ENCODE data around the gene MIS18BP1.
"Not testable (repeated sequence)": the region's sequence is repeated elsewhere in the genome, so short reads cannot be mapped to it uniquely, and the experiment has no call there.

Gene MIS18BP1

DNA sequence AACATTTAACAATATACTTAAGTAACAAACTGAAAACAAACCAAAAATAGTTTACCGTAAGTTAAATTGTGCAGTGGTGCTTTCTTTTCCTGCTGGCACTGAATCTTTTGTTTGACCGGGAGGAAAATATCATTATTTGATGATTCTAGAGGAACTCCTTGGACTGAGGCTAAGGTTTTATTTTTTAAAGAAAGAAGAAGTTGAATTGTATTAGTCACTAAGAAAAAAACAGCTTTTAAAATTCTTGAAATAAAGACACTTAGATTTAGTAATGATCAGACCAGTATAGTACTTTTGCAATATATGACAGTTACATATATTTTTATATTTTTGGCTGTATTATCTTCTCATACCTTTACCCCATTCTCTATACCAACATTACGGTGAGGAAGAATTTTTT lies 10.3 kb downstream of the MIS18BP1 start:
- no peak for DNase-seq

DNA sequence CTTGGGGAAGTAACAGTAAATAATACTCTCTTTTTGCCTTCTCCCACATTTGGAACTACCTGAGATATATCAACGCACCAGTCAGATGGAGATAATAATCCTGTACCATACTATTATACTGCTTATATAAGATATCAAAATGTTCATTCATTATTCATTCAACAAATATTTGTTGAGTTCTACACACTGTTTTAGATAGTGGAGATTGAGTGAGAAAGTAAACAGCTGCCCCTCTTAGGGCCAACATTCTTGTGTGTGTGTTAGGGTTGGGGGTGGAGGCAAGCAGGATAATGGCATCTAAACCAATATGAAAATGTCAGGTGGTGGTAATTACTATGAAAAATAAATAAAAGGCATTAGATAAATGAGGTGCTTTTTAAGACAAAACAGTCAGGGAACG lies 14.0 kb downstream of the MIS18BP1 start:
- no peak for DNase-seq

DNA sequence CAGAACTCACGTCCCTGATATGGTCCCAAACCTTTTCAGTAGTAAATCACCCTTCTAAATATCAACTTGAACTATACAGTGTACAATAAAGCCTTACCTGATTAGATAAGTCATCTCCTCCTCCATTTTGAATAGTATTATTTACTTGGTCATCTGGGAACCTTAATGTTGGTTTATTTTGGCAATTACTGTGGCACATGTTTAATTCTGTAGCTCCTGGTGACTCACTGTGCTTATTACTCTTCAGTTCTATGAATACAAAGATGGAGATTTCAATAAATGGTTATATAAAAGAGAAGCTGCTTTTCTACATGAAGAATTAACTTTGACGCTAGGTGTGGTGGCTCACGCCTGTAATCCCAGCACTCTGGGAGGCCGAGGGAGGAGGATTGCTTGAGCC lies 25.4 kb downstream of the MIS18BP1 start:
- DNase-seq = no peak

DNA sequence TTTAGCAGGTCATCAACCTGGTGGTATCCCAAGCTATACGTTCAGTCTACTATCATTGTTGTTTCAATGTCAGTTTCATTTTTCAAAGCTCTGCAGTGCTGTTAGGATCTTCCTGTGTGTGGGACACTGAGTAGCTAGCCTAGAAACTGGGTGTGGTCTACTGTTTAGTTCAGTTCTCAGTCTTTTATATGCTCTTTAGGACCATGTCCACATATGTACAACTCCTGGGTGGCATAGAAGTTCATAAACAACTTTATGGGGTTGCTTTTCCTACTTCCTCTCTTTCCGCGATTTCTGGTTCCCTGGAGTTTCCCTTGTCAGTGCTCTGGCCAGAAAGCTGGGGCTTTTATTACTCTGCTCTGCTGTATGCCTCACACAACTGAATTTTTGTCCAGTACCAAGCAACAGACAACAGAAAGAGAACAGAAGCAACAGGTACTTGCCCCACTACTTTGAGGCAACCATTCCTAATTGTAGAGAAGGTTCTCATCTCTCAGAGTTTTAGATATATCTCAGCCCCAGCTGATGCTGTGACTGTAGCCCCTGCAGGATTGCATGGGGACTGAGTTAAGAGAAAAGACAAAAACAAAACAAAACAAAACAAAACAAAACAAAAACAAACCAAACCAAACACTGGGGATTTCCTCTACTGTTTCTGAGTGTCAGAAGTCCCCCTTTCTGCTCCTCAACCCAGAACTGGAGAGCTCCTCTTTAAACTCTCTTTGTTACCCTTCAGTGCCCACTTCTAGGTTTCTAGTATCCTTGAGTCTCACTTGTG lies 30.3 kb downstream of the MIS18BP1 start:
- DNase-seq = no peak

DNA sequence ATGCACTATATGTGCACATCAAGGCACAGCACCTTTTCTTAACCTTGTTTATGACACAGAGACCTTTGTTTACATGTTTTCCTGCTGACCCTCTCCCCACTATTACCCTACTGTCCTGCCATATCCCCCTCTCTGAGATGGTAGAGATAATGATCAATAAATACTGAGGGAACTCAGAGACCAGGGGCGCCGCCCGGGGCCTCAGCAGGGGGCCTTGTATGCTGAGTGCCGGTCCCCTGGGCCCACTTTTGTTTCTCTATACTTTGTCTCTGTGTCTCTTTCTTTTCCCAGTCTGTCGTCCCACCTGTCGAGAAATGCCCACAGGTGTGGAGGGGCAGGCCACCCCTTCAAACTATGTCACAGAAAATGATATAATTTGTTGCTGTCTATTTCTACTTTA lies 38.7 kb downstream of the MIS18BP1 start:
- not testable (repeated sequence) for DNase-seq

DNA sequence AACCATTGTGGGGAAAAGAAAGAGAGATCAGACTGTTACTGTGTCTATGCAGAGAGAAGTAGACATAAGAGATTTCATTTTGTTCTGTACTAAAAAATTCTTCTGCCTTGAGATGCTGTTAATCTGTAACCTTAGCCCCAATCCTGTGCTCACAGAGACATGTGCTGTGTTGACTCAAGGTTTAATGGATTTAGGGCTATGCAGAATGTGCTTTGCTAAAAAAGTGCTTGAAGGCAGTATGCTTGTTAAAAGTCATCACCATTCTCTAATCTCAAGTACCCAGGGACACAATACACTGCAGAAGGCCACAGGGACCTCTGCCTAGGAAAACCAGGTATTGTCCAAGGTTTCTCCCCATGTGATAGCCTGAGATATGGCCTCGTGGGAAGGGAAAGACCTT lies 39.3 kb downstream of the MIS18BP1 start:
- not testable (repeated sequence) for DNase-seq

DNA sequence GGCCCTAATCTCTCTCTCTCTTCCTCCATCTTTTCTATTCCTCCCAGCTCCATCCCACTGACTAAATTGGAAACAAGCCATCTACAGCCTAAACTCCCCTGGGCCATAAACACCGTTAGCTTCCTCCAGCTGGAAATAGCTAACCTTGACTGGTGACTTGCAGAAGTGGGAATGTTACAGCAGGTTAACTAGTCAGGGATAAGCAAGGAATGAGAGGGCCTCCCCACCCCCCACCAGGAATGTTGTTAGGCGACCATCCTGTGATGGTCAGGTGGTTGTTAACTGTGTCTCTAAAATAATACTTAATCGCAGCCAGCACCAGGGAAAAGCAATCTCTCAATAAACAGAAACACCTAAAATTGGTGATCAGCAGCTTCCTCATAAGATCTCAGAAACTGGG lies 40.8 kb downstream of the MIS18BP1 start:
- DNase-seq = no peak

DNA sequence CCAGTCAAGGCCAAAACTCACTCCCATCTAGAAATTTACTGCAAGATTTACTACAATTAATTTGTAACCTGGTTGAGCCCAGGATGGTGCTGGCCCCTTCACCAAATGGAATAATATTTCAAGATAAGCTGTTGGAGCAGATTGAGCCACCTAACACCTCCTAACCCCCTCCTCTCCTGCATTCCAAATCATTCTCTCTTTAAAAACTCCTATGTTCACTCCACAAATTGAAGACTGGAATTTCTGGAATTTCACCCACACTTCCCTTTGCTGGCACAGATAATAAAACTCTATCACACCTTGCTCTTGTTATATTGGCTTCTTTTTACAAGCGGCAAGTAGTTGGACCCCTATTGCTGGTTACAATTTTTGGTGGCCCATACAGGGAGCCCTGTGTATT lies 41.7 kb downstream of the MIS18BP1 start:
- DNase-seq = no peak

DNA sequence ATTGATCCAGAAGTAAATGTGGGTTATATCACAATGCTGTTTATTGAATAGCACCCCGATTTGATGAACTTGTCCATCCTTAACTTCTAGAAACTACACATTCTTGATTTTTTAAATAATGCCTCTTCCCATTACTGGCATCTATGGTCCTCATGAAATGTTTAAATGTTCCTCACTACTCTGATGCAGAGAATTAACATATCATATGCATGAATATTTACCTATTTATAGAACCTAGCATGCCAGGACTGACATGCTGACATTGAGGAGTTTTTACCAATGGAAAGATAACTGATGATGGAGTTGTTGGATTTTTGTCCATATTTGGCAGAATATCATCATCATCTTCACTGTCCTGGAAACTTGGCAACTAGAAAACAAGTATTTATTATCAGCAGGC lies 42.8 kb downstream of the MIS18BP1 start:
- no peak for DNase-seq

DNA sequence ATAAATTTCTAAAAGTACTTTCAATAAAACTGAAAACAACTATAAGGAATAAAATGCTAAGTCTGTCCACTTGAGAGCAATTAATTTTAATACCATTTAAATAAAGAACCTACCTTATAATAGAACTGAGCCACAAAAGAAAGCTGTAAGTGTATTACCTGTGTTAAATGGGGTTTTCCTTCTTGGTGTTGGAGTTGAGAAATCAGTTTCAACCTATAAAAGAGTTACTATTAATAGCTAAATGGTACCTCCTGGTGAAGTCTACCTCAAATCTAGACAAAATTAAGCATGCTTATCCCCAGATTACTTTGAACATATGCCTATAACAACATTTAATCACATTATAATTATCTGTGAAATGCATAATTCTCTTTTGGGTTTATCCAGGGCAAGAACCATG lies 48.8 kb downstream of the MIS18BP1 start:
- no peak for DNase-seq

DNA sequence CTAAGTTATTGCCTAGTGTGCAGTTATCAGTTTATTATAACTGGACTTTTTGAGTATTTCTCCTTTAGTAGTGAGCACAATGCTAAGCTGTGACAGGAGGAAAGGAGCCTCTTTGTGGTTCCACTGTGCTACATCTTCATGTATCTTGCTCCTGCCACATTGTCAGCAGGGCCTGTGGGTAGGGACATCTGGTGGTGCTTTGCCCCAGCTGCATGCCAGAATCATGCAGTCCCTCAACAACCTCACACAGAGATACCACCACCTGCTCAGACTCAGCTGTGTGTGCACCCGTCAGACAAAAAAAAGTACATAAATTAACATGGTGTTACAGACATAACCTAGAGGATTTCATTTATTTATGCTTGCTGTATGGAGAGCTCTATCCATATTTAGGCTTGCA lies 51.1 kb downstream of the MIS18BP1 start:
- no peak for DNase-seq

DNA sequence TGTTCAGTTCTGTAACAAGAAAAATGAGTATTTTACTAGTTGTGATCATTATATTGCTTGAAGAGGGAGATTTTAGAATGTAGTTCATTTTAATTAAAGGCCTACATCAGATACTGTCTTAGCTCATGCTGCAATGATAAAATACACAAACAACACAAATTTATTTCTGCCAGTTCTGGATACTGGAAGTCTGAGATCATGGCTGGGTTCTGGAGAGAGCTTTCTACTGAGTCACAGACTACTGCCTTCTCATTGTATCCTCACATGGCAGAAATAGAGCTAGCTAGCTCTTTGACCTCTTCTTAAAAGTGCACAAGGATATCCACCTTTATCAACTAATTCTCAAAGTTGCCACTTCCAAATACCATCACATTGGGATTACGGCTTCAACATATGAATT lies 53.8 kb downstream of the MIS18BP1 start:
- no peak for DNase-seq

DNA sequence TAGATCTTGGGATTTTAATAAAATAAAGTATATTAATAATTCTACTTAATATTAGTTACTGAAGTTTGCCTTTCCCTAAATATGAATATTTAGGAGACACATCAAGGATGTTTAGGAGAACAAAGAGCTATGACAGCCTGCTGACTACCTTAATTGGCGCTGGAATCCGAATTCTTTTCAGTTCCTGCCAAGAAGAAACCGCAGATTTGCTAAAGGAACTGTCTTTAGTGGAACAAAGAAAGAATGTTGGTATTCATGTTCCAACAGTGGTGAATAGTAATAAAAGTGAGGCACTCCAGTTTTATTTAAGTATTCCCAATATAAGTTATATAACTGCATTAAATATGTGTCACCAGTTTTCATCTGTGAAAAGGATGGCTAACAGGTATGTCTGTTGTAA lies 54.5 kb downstream of the MIS18BP1 start:
- no peak for DNase-seq

DNA sequence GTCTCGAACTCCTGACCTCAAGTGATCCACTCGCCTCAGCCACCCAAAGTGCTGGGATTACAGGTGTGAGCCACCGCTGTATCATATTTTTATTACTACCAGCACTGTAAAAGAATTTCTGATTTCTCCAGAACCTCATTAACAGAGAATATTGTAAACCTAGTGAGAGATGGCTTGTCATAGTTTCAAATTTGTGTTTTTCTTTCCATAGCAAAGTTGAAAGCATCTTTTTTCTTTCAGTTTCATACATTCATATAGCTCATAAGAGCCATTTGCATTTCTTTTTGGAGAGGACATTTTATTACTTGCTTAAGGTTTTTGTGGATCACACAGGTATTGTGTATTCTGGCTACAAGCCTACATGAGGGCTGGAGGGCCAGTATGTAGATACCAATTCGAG lies 58.0 kb downstream of the MIS18BP1 start:
- no peak for DNase-seq

DNA sequence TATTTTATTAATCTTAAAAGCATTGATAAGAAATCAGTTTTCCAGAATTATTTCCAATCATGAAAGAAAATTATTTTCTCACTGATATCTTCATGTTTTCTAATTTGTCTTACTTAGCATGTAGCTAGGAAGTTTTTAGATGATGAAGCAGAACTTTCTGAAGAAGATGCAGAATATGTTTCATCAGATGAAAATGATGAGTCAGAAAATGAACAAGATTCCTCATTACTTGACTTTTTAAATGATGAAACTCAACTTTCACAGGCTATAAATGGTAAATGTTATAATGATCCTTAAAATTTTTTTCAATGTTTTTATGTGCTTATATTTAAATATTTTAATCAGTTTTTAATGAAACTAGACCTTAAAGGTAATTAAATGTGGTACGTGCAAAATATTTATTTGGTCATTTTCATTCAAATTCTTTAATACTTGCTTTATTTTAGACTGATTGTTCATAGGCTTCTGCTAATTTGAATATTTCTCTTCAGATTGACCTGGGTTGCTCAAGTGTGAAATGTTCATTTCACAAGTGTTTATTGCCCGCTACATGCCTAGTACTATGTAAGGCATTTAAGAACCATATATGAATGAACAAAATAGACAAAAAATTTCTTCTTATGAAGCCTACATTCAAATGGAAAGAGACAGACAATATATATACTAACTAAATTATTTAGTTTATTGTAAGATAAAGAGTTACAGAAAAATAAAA lies 67.7 kb downstream of the MIS18BP1 start:
- no peak for DNase-seq

DNA sequence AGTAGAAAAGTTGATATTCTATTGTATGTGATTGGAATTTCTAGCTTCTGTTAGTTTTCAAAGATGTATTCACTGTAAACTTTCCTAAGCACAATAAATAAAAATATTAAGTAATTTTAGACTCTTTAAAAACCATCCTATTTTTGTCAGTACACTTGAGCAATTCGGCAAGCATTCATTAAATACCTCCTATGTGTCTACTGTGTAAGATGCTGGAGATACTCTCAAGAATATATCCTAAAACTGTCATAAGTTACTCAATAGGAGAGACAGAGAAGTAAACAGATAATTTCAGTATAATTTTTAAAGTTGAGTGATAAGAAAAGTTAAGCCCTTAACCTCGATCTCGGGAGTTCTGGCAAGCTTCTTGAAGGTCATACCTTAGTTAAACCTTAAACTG lies 71.2 kb downstream of the MIS18BP1 start:
- DNase-seq = no peak

DNA sequence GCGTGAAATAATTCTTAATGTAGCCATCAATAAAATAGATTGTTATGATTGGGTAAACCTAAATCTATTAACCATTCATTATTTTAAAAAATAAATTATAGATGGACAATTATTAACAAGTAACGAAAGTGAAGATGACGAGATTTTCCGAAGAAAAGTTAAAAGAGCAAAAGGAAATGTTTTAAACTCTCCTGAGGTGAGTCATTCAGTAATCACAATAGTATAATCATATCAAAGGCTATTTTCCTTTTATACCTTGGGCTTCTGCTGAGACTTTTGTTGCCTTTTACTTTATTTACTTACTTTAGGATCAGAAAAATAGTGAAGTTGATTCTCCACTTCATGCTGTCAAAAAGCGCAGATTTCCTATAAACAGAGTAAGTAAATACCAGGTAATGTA lies 71.7 kb downstream of the MIS18BP1 start:
- DNase-seq = no peak

DNA sequence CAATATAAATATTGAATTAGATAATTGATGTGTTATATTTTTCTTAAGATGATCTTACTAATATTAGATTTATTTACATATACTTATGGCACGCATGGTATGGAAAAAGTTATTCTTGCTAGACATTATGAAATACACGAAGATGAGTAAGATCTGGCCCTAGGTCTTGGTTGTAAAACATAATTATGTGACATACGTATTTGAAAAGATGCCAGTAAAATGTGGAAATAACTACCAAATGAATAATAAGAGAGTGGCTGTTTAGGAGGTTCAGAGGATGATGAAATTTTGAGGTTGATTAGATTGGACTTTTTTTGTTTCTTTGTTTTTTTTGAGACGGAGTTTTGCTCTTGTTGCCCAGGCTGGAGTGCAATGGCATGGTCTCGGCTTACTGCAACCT lies 75.9 kb downstream of the MIS18BP1 start:
- DNase-seq = no peak

DNA sequence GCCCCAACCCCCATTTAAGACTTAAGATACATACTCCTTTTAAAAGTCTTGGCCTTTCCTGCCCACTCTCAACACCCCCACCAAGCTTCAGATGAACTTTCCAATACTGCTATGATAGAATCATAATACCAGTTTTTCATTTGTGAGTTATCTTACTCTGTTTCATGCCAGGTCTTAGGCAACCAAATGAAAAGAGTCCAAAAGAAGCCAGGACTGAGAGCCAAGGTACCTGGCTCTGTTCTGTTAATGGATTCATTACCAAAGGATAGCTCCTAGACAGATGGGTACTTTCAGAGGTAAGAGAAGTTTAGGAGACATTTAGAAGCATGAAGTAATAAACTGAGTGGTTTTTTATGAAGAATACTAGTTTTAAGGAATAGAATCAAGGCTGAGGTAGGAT lies 83.1 kb downstream of the MIS18BP1 start:
- DNase-seq = no peak

DNA sequence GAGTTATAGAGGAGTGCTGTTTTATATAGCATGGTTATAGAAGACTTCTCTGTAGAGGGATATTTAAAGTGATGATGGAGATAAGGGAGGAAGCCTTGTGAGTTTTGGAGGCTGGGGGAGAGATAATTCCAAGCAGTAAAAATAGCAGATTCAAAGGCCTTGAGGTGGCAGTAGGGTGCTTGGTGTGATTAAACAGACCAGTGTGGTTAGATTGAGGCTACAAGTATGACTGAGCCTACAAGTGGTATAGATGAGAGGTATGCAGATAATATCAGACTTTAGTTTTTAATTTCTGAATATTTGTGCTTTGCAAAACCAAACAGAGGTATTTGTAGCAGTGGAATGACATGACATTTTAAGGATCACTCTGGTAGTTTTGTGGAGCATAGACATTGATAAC lies 96.9 kb downstream of the MIS18BP1 start:
- no peak for DNase-seq
